ENCODE results near the gene AMPD3.

DNA sequence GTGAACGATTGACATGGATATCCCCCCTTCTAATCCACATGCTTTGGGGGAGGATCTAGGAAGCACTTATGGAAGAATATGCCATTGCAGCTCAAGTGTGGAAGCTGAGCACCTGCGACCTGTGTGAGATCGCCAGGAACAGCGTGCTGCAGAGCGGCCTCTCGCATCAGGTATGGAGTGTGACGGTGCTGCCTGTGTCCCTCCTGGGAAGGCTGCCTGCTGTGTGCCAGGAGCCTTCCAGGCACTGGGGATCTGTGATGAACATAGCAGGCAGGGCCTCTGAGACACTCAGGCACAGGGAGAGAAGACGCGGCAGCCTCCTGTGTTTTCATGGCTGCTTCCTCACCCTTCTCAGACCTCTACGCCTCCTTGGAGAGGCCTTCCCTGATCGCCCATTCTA lies 49.4 kb downstream of the AMPD3 start:
- TF ChIP-seq, protein P1, sequence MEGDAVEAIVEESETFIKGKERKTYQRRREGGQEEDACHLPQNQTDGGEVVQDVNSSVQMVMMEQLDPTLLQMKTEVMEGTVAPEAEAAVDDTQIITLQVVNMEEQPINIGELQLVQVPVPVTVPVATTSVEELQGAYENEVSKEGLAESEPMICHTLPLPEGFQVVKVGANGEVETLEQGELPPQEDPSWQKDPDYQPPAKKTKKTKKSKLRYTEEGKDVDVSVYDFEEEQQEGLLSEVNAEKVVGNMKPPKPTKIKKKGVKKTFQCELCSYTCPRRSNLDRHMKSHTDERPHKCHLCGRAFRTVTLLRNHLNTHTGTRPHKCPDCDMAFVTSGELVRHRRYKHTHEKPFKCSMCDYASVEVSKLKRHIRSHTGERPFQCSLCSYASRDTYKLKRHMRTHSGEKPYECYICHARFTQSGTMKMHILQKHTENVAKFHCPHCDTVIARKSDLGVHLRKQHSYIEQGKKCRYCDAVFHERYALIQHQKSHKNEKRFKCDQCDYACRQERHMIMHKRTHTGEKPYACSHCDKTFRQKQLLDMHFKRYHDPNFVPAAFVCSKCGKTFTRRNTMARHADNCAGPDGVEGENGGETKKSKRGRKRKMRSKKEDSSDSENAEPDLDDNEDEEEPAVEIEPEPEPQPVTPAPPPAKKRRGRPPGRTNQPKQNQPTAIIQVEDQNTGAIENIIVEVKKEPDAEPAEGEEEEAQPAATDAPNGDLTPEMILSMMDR (IDR thresholded peaks at IDR 0.05; ENCODE audit: low read depth, low read length) = no peak
- no peak for TF ChIP-seq EZH2phosphoT487 (IDR thresholded peaks at IDR 0.05; ENCODE audit: low read depth)
